ENCODE results near the gene CD2AP. TPM values are rescaled to one million over a fixed set of nuclear protein-coding genes. Genes with fewer than 3 reads are reported as not detected.

The CD2AP gene
- total RNA-seq, 1 donor from 2014 or later, result 68.8 TPM

DNA sequence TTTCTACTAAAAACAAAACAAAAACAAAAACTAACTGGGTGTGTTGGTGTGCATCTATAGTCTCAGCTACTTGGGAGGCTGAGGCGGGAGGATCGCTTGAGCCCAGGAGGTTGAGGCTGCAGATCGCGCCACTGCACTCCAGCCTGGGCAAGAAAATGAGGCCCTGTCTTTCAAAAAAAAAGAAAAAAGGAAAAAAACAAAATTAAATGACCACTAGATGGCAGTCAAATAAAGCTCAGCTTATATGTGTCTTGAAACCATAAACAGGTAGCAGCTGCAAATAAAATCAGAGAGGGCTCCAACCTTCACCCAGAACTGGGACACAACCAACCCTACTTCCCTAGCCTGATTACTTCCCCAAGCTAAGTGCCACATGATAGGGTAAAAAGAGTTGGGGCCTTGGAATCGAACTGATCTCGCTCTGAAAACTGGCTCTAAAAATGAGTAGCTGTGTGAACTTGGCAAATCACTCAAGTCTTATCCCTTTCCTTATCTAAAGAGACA lies 153.7 kb downstream of the CD2AP start:
- no peak overlapping the region for H3K9ac ChIP-seq (ENCODE audit: low read length)
- no peak overlapping the region for H3K4me2 ChIP-seq (ENCODE audit: low read length)
- H3K27me3 ChIP-seq (ENCODE audit: insufficient read depth, low read length), result no peaks in the 10 kb centered on the region
- H3K4me1 ChIP-seq (ENCODE audit: insufficient read depth, low read length), result no peaks in the 10 kb centered on the region
- H4K20me1 ChIP-seq (ENCODE audit: insufficient read depth, low read length), result no peaks in the 10 kb centered on the region
- peak; percentile 30 for DNase-seq (ENCODE audit: low read depth)
- no peaks in the 10 kb centered on the region for H3K36me3 ChIP-seq (ENCODE audit: insufficient read depth, low read length)
- H2AFZ ChIP-seq (ENCODE audit: low read depth, low read length), result no peak overlapping the region
- no peak overlapping the region for H3K4me3 ChIP-seq (ENCODE audit: insufficient read depth, low read depth, low read length)
- Mint-ChIP-seq H3K4me3 (ENCODE audit: unreplicated experiment) (no peak overlapping the region), H3K27ac (ENCODE audit: unreplicated experiment) (no peak overlapping the region), H3K36me3 (ENCODE audit: low read depth, unreplicated experiment) (no peaks in the 10 kb centered on the region), H3K4me1 (ENCODE audit: low read depth, unreplicated experiment) (peaks cover 10% of the 10 kb centered on the region), H3K27me3 (ENCODE audit: low read depth, unreplicated experiment) (no peaks in the 10 kb centered on the region), H3K9me3 (ENCODE audit: unreplicated experiment) (no peaks in the 10 kb centered on the region)
- FAIRE-seq, result peak; percentile 66
- no peaks in the 10 kb centered on the region for H3K9me3 ChIP-seq (ENCODE audit: insufficient read depth, low read depth, low read length)
- TF ChIP-seq EZH2 (IDR thresholded peaks at IDR 0.05; ENCODE audit: insufficient read depth, low read length), result no peak
- TF ChIP-seq, protein P1, sequence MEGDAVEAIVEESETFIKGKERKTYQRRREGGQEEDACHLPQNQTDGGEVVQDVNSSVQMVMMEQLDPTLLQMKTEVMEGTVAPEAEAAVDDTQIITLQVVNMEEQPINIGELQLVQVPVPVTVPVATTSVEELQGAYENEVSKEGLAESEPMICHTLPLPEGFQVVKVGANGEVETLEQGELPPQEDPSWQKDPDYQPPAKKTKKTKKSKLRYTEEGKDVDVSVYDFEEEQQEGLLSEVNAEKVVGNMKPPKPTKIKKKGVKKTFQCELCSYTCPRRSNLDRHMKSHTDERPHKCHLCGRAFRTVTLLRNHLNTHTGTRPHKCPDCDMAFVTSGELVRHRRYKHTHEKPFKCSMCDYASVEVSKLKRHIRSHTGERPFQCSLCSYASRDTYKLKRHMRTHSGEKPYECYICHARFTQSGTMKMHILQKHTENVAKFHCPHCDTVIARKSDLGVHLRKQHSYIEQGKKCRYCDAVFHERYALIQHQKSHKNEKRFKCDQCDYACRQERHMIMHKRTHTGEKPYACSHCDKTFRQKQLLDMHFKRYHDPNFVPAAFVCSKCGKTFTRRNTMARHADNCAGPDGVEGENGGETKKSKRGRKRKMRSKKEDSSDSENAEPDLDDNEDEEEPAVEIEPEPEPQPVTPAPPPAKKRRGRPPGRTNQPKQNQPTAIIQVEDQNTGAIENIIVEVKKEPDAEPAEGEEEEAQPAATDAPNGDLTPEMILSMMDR (IDR thresholded peaks at IDR 0.05; ENCODE audit: insufficient read depth, low read depth, low read length), result peak; percentile 53
- no peak overlapping the region for H3K27ac ChIP-seq (ENCODE audit: low read depth, low read length)
- no peaks in the 10 kb centered on the region for H3K79me2 ChIP-seq (ENCODE audit: insufficient read depth, low read length)

DNA sequence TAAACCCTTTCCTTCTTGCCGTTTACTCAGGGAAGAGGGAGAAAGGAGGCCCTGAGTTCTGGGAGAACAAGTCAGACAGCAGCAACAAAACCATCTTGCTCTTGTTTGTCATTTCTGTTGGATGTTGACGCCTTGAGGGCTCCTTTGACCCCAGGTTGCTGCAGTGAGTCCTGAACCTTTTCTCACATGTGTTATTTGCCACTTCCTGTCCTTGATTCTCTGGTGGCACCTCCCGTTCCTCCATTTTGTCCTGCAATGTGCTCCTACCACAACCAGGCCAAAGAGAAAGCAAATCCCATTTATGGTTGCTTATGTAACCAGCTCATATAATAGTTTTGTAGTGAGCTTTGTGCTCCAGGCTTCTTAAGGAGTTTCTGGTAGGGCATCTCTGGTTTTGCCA lies 154.2 kb downstream of the CD2AP start:
- DNase-seq (ENCODE audit: low read depth) (no peak), FAIRE-seq (no peak)
- Mint-ChIP-seq H3K27ac (ENCODE audit: unreplicated experiment) (no peak overlapping the region), H3K4me3 (ENCODE audit: unreplicated experiment) (no peak overlapping the region), H3K9me3 (ENCODE audit: unreplicated experiment) (peaks cover under 1% of the 10 kb centered on the region), H3K27me3 (ENCODE audit: low read depth, unreplicated experiment) (no peaks in the 10 kb centered on the region), H3K36me3 (ENCODE audit: low read depth, unreplicated experiment) (no peaks in the 10 kb centered on the region), H3K4me1 (ENCODE audit: low read depth, unreplicated experiment) (peaks cover 10% of the 10 kb centered on the region)
- no peak overlapping the region for H3K9ac ChIP-seq (ENCODE audit: low read length)
- H3K79me2 ChIP-seq (ENCODE audit: insufficient read depth, low read length), result no peaks in the 10 kb centered on the region
- no peak overlapping the region for H3K4me3 ChIP-seq (ENCODE audit: insufficient read depth, low read depth, low read length)
- no peak overlapping the region for H3K4me2 ChIP-seq (ENCODE audit: low read length)
- no peak overlapping the region for H3K27ac ChIP-seq (ENCODE audit: low read depth, low read length)
- TF ChIP-seq EZH2 (IDR thresholded peaks at IDR 0.05; ENCODE audit: insufficient read depth, low read length), result no peak
- TF ChIP-seq, protein P1 (IDR thresholded peaks at IDR 0.05; ENCODE audit: insufficient read depth, low read depth, low read length), result no peak
- H3K36me3 ChIP-seq (ENCODE audit: insufficient read depth, low read length), result no peaks in the 10 kb centered on the region
- no peaks in the 10 kb centered on the region for H3K27me3 ChIP-seq (ENCODE audit: insufficient read depth, low read length)
- no peaks in the 10 kb centered on the region for H3K4me1 ChIP-seq (ENCODE audit: insufficient read depth, low read length)
- H4K20me1 ChIP-seq (ENCODE audit: insufficient read depth, low read length), result no peaks in the 10 kb centered on the region
- H2AFZ ChIP-seq (ENCODE audit: low read depth, low read length), result no peak overlapping the region
- H3K9me3 ChIP-seq (ENCODE audit: insufficient read depth, low read depth, low read length), result no peaks in the 10 kb centered on the region

DNA sequence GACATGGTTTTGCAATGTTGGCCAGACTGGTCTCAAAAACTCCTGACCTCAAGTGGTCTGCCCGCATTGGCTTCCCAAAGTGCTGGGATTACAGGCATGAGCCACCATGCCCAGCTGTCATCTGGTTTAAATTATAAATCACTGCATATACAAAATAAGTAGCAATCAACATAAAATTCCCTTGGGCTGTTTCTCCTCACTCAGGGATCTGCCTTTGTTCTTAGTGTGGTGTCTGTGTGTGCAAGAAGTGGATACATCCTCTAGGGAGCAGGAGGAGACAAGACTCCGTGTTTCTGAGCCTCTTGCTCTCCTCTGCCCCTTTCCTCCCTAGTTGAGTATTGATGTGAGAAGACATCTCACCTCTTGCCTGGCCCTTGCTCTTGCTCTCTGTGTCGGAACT lies 155.6 kb downstream of the CD2AP start:
- no peaks in the 10 kb centered on the region for H3K79me2 ChIP-seq (ENCODE audit: insufficient read depth, low read length)
- no peaks in the 10 kb centered on the region for H4K20me1 ChIP-seq (ENCODE audit: insufficient read depth, low read length)
- H3K4me3 ChIP-seq (ENCODE audit: insufficient read depth, low read depth, low read length), result no peak overlapping the region
- Mint-ChIP-seq H3K4me1 (ENCODE audit: low read depth, unreplicated experiment) (peaks cover 10% of the 10 kb centered on the region), H3K27ac (ENCODE audit: unreplicated experiment) (no peak overlapping the region), H3K9me3 (ENCODE audit: unreplicated experiment) (peaks cover 8% of the 10 kb centered on the region), H3K4me3 (ENCODE audit: unreplicated experiment) (no peak overlapping the region), H3K27me3 (ENCODE audit: low read depth, unreplicated experiment) (no peaks in the 10 kb centered on the region), H3K36me3 (ENCODE audit: low read depth, unreplicated experiment) (no peaks in the 10 kb centered on the region)
- FAIRE-seq (no peak), DNase-seq (ENCODE audit: low read depth) (no peak)
- no peak overlapping the region for H3K4me2 ChIP-seq (ENCODE audit: low read length)
- TF ChIP-seq, protein P1 (IDR thresholded peaks at IDR 0.05; ENCODE audit: insufficient read depth, low read depth, low read length), result no peak
- no peak for TF ChIP-seq EZH2 (IDR thresholded peaks at IDR 0.05; ENCODE audit: insufficient read depth, low read length)
- H3K9me3 ChIP-seq (ENCODE audit: insufficient read depth, low read depth, low read length), result no peaks in the 10 kb centered on the region
- H2AFZ ChIP-seq (ENCODE audit: low read depth, low read length), result no peak overlapping the region
- H3K4me1 ChIP-seq (ENCODE audit: insufficient read depth, low read length), result no peaks in the 10 kb centered on the region
- H3K36me3 ChIP-seq (ENCODE audit: insufficient read depth, low read length), result no peaks in the 10 kb centered on the region
- H3K27me3 ChIP-seq (ENCODE audit: insufficient read depth, low read length), result no peaks in the 10 kb centered on the region
- H3K9ac ChIP-seq (ENCODE audit: low read length), result no peak overlapping the region
- H3K27ac ChIP-seq (ENCODE audit: low read depth, low read length), result no peak overlapping the region
